Psoas muscle (tissue), 8 donors: Measurements from ENCODE around the gene CAPN12. TPM values are rescaled to one million over a fixed set of nuclear protein-coding genes. Genes with fewer than 3 reads are reported as not detected.

Source experiments
- ATAC-seq, 4 donors: fragments of 200-7000 bp; cut with Tn5 transposase; one replicate each; pipeline ENCODE4 v1.9.1; 2020; ENCODE audit warnings: moderate library complexity in 3 of 4, mild to moderate bottlenecking in 2 of 4
- DNase-seq, 2 donors: peaks; one replicate each; pipeline ENCODE4 v3.0.0-alpha.2; 2020
- H3K27ac ChIP-seq: fragments of 200-600 bp; one replicate; pipeline ENCODE4 v1.8.0; 2022
- H3K27me3 ChIP-seq, 3 donors: fragments of 200-600 bp in 1 of 3; one replicate each; pipeline versions ENCODE4 v1.6.1 to v1.8.0; 2013 to 2022; ENCODE audit warnings: low read length in 2 of 3, mild to moderate bottlenecking in 2 of 3, moderate library complexity in 1 of 3; ENCODE audit not compliant: insufficient read depth in 3 of 3
- H3K36me3 ChIP-seq, 2 donors: fragments of 200-600 bp in 1 of 2; one replicate each; pipeline versions ENCODE4 v1.6.1 to v1.8.0; 2013 to 2022; ENCODE audit warnings: low read depth in 1 of 2, mild to moderate bottlenecking in 1 of 2, moderate library complexity in 1 of 2; ENCODE audit not compliant: insufficient read depth in 1 of 2
- H3K4me1 ChIP-seq: fragments of 200-600 bp; one replicate; pipeline ENCODE4 v1.8.0; 2022
- H3K4me3 ChIP-seq: fragments of 200-600 bp; one replicate; pipeline ENCODE4 v1.8.0; 2022; ENCODE audit warnings: mild to moderate bottlenecking
- H3K9me3 ChIP-seq: fragments of 200-600 bp; one replicate; pipeline ENCODE4 v1.8.0; 2022
- CTCF ChIP-seq: fragments of 200-600 bp; IDR thresholded peaks from one replicate; pipeline ENCODE4 v1.8.0; 2022; ENCODE audit warnings: antibody characterized with exemption
- WGBS, 3 donors: extraction: QIAGEN DNeasy Blood & Tissue Kit; methylation state at CpG; one replicate each; pipeline versions ENCODE4 v1.1.6 to v1.1.7; 2013; 5-methylcytosine and 5-hydroxymethylcytosine counted together
- intact Hi-C, 2 donors: fragments of 100-400 bp; cut with DNase I; formaldehyde crosslinking; loops; one replicate each; pipeline versions ENCODE4 v1.11.0 to v1.14.2; 2022
- polyA plus RNA-seq, 3 donors: library from polyadenylated mRNA; stranded (reverse); fragments of 200-250 nt; gene quantifications; one replicate each; pipeline ENCODE4 v1.2.3, GENCODE V29; 2013
- total RNA-seq, 4 donors: library from RNA; stranded (reverse); fragmentation: NEBNext Ultra II Directional in 2 of 4; extraction: Animal tissue kit (Norgen Biotek cat#: 25700) in 2 of 4; gene quantifications; one replicate each; pipeline versions ENCODE4 v1.2.1 to v1.2.4, GENCODE V29; 2021 to 2023
- donor health status: healthy with polysubstance abuse.
- donor health status: DM: no; HTN: no; CAD: no; lungs with moderate emphysema.
- donor health status: Bipolar disorder and iron deficiency.
- donor health status: healthy.
- donor health status: DM: yes; HTN: yes; CAD: no.
- donor health status: DM: no; HTN: no; CAD: no.
- donor health status: DM: no; HTN: no; CAD: no.
- donor health status: DM: yes; HTN: yes; CAD: no.

Gene CAPN12
- total and polyA plus RNA-seq, 7 donors, result 0.27 to 0.64 (median 0.35) TPM

- Histone ChIP-seq H3K36me3 (peaks cover 0 to 94% of the 10 kb centered on the region in 2 donors), H3K4me1 (peaks cover 33% of the 10 kb centered on the region), H3K9me3 (no peaks in the 10 kb centered on the region), H3K4me3 (no peak overlapping the region), H3K27ac (peak overlapping the region; percentile 73), H3K27me3 (no peaks in the 10 kb centered on the region)
- no peak for DNase-seq
- peak; percentile 9 for TF ChIP-seq CTCF
- WGBS, 3 donors, result 43 to 54% (median 52%) methylated on average over 24 of the region's 24 CpGs
- intact Hi-C loops, result loop anchor here in 1 of 2 donors (5.0 kb wide), 1 partner anchor 68 kb away; no protein-coding TSS in a partner anchor
- peak; percentile 2 to 53 (median 36) for ATAC-seq
Measured at GRCh38 chr19:38719761-38720558, 24.3 kb downstream of the CAPN12 start.

- intact Hi-C loops, result loop anchor here in 1 of 2 donors (5.0 kb wide), 1 partner anchor 67 kb away; no protein-coding TSS in a partner anchor
- H3K27me3 ChIP-seq, result no peaks in the 10 kb centered on the region
- 48 to 59% (median 51%) methylated on average over 24 of the region's 24 CpGs for WGBS, 3 donors
- H3K27ac ChIP-seq, result peak overlapping the region; percentile 73
- ATAC-seq, result peak; percentile 32 to 51 (median 36)
- no peaks in the 10 kb centered on the region for H3K9me3 ChIP-seq
- peaks cover 0 to 94% of the 10 kb centered on the region in 2 donors for H3K36me3 ChIP-seq
- peak; percentile 24 for TF ChIP-seq CTCF
- H3K4me1 ChIP-seq, result peaks cover 43% of the 10 kb centered on the region
- peak; percentile 55 to 82 for DNase-seq
- no peak overlapping the region for H3K4me3 ChIP-seq
Measured at GRCh38 chr19:38718747-38719543, 25.3 kb downstream of the CAPN12 start.

- Histone ChIP-seq H3K36me3 (peaks cover 0 to 86% of the 10 kb centered on the region in 2 donors), H3K27me3 (no peaks in the 10 kb centered on the region), H3K4me1 (peaks cover 54% of the 10 kb centered on the region), H3K4me3 (no peak overlapping the region), H3K9me3 (no peaks in the 10 kb centered on the region), H3K27ac (no peak overlapping the region)
- WGBS, 3 donors, result 88 to 90% (median 89%) methylated on average over 11 of the region's 11 CpGs
- no peak for ATAC-seq
- intact Hi-C loops, result loop anchor here in 1 of 2 donors (5.0 kb wide), 1 partner anchor 66 kb away; no protein-coding TSS in a partner anchor
- DNase-seq, result no peak
- TF ChIP-seq CTCF, result no peak
Measured at GRCh38 chr19:38717855-38718254, 26.4 kb downstream of the CAPN12 start.

GRCh38 chr19:38717051-38717450 is 27.2 kb downstream of the CAPN12 start:
- no peaks in the 10 kb centered on the region for H3K27me3 ChIP-seq
- H3K9me3 ChIP-seq, result no peaks in the 10 kb centered on the region
- no peak for TF ChIP-seq CTCF
- peak overlapping the region; percentile 27 for H3K27ac ChIP-seq
- no peak overlapping the region for H3K4me3 ChIP-seq
- WGBS, 3 donors, result 90 to 94% (median 90%) methylated on average over 17 of the region's 17 CpGs
- DNase-seq (no peak), ATAC-seq (no peak)
- peaks cover 0 to 78% of the 10 kb centered on the region in 2 donors for H3K36me3 ChIP-seq
- H3K4me1 ChIP-seq, result peaks cover 62% of the 10 kb centered on the region
- intact Hi-C loops, result loop anchor here in 1 of 2 donors (5.0 kb wide), 1 partner anchor 65 kb away; no protein-coding TSS in a partner anchor
